Left lung (tissue), 10 donors: ENCODE results near the gene KLF5. TPM values are rescaled to one million over a fixed set of nuclear protein-coding genes. Genes with fewer than 3 reads are reported as not detected.

Experiments
- ATAC-seq: fragments of 200-7000 bp; cut with Tn5 transposase; one replicate; pipeline ENCODE4 v1.9.1; 2020; ENCODE audit warnings: moderate library complexity
- DNase-seq, 4 donors: peaks; one replicate each; pipeline ENCODE4 v3.0.0-alpha.2; 2013 to 2020
- H3K27ac ChIP-seq, 2 donors: fragments of 200-600 bp; sonication (generic) in 1 of 2; one replicate each; pipeline versions ENCODE4 v1.5.0 to v1.8.0; 2020 to 2021
- H3K27me3 ChIP-seq, 2 donors: fragments of 200-600 bp; sonication (generic) in 1 of 2; one replicate each; pipeline versions ENCODE4 v1.5.0 to v1.8.0; 2020 to 2021
- H3K36me3 ChIP-seq, 2 donors: fragments of 200-600 bp; sonication (generic) in 1 of 2; one replicate each; pipeline versions ENCODE4 v1.5.0 to v1.8.0; 2020 to 2021
- H3K4me1 ChIP-seq, 2 donors: fragments of 200-600 bp; one replicate each; pipeline ENCODE4 v1.8.0; 2021
- H3K4me3 ChIP-seq, 2 donors: fragments of 200-600 bp; sonication (generic) in 1 of 2; one replicate each; pipeline versions ENCODE4 v1.5.0 to v1.8.0; 2020 to 2021; ENCODE audit warnings: mild to moderate bottlenecking in 1 of 2
- H3K9me3 ChIP-seq, 2 donors: fragments of 200-600 bp; sonication (generic) in 1 of 2; one replicate each; pipeline versions ENCODE4 v1.5.0 to v1.8.0; 2020 to 2021
- CTCF ChIP-seq, 2 donors: fragments of 200-600 bp; sonication (generic) in 1 of 2; IDR thresholded peaks; one replicate each; pipeline versions ENCODE4 v1.5.0 to v1.8.0; 2021; ENCODE audit warnings: antibody characterized with exemption in 2 of 2
- intact Hi-C, 2 donors: fragments of 100-400 bp; cut with DNase I; formaldehyde crosslinking; loops; one replicate each; pipeline versions ENCODE4 v1.11.2 to v1.14.2; 2022
- polyA plus RNA-seq, 6 donors: library from polyadenylated mRNA; unstranded; fragments of 120-200 nt; gene quantifications; one replicate each; pipeline ENCODE4 v1.2.1, GENCODE V29; 2013; ENCODE audit not compliant: insufficient read length in 6 of 6
- total RNA-seq, 2 donors: library from RNA; stranded (reverse); fragmentation: NEBNext Ultra II Directional; extraction: Animal tissue kit (Norgen Biotek cat#: 25700); gene quantifications; one replicate each; pipeline ENCODE4 v1.2.1, GENCODE V29; 2021
- donor health status: DM: no; HTN: yes; CAD: no.
- donor health status: DM: no; HTN: no; CAD: no.

The KLF5 gene
- total and polyA plus RNA-seq, 8 donors: 17.8 to 52.9 (median 23.5) TPM

DNA sequence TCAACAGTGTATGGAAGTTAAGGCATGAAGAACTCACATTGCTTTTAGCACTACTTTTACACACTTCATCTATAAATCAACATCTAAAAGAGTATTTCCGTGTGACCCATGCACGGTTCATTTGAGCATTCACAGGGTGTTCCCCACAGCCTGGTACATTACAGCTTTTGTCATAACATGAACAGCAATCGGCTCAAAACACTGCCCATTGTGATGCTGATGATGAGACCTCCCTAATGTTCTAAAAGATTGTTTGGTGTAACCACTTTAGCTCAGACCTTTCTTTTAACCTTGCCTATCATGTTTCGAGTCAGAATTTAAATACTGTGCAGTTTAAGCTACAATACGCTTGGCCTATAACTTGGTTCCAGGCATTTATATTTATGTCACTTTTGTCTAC lies 4.1 kb upstream of the KLF5 start:
- H3K9me3 ChIP-seq: no peaks in the 10 kb centered on the region
- ATAC-seq: no peak
- H3K4me3 ChIP-seq: no peak overlapping the region
- H3K36me3 ChIP-seq: no peaks in the 10 kb centered on the region
- intact Hi-C loops: no loop called here
- H3K4me1 ChIP-seq: peaks cover 5 to 14% of the 10 kb centered on the region in 2 donors
- DNase-seq: no peak
- H3K27ac ChIP-seq: no peak overlapping the region
- peaks cover 10 to 41% of the 10 kb centered on the region in 2 donors for H3K27me3 ChIP-seq
- no peak for TF ChIP-seq CTCF (IDR thresholded peaks at IDR 0.05)

- no peak for DNase-seq
- no peaks in the 10 kb centered on the region for H3K36me3 ChIP-seq
- TF ChIP-seq CTCF (IDR thresholded peaks at IDR 0.05): no peak
- peaks cover 5 to 27% of the 10 kb centered on the region in 2 donors for H3K4me1 ChIP-seq
- ATAC-seq: no peak
- H3K9me3 ChIP-seq: no peaks in the 10 kb centered on the region
- H3K27me3 ChIP-seq: peaks cover 10 to 53% of the 10 kb centered on the region in 2 donors
- no peak overlapping the region for H3K4me3 ChIP-seq
- intact Hi-C loops: no loop called here
- H3K27ac ChIP-seq: no peak overlapping the region
These were observed 2.8 kb upstream of the KLF5 start for GRCh38 chr13:73055813-73056564.

GRCh38 chr13:73056565-73056962 lies 2.2 kb upstream of the KLF5 start:
- no peak for TF ChIP-seq CTCF (IDR thresholded peaks at IDR 0.05)
- Histone ChIP-seq H3K27ac (no peak overlapping the region), H3K9me3 (no peaks in the 10 kb centered on the region), H3K4me3 (no peak overlapping the region), H3K36me3 (no peaks in the 10 kb centered on the region), H3K27me3 (peaks cover 10 to 53% of the 10 kb centered on the region in 2 donors), H3K4me1 (peaks cover 5 to 32% of the 10 kb centered on the region in 2 donors)
- DNase-seq: no peak
- intact Hi-C loops: no loop called here
- no peak for ATAC-seq

DNA sequence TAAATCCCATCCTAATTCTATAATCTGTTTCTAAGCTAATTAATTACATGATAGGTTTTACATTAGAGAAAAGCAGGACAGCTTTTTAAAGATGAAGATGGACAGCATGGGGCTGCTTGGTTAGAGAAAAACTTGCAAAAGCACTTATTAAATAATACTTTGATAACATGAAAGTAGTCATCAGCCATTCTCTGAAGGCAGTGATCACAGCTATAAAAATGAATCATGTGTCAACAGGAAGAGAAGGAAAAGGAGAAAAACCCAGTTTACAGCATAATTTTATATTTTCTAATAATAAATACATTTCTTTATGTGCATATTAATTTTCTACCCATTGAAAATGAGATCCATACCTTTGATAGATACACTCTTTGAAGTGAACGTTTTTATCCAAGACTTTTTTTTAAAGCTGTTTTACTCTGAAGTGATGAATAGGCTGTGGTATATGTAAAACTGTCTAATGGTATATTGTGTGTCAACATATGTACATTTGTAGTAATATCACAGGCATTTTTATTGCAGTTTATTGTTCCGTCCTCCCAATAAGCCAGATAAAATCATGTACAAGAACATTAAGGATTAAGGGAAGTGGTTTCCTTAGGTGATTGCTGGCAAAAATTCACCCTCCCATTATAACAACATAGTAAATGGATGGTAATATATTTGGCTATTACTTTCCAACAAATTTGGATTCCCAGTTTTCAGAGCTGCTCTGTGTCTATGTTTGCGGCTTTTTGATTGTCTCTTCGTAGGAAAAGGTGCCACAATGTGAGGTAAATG lies 1.3 kb upstream of the KLF5 start:
- Histone ChIP-seq H3K4me3 (peak overlapping the region in 1 of 2 donors; percentile 73), H3K27ac (peak overlapping the region; percentile 75 to 89), H3K27me3 (peaks cover 10 to 53% of the 10 kb centered on the region in 2 donors), H3K9me3 (no peaks in the 10 kb centered on the region), H3K36me3 (peaks cover 0 to 5% of the 10 kb centered on the region in 2 donors), H3K4me1 (peaks cover 5 to 32% of the 10 kb centered on the region in 2 donors)
- ATAC-seq (no peak), DNase-seq (no peak)
- no peak for TF ChIP-seq CTCF (IDR thresholded peaks at IDR 0.05)
- intact Hi-C loops: no loop called here

- Histone ChIP-seq H3K4me1 (peaks cover 5 to 32% of the 10 kb centered on the region in 2 donors), H3K9me3 (no peaks in the 10 kb centered on the region), H3K4me3 (peak overlapping the region; percentile 73 to 75), H3K27ac (peak overlapping the region; percentile 75 to 89), H3K36me3 (peaks cover 0 to 5% of the 10 kb centered on the region in 2 donors), H3K27me3 (peaks cover 10 to 53% of the 10 kb centered on the region in 2 donors)
- TF ChIP-seq CTCF (IDR thresholded peaks at IDR 0.05): no peak
- intact Hi-C loops: no loop called here
- ATAC-seq: no peak
- DNase-seq: no peak
These were observed 816 bp upstream of the KLF5 start for GRCh38 chr13:73058064-73058313.
